Measurements from ENCODE around the gene NECTIN3. TPM values are rescaled to one million over a fixed set of nuclear protein-coding genes. Genes with fewer than 3 reads are reported as not detected.

Gene NECTIN3
- polyA plus RNA-seq, 3 donors from 2014 or later: 0.28 to 0.63 TPM; not detected in 1

- Mint-ChIP-seq H3K27me3 (ENCODE audit: low read depth in 3 of 3) (peaks cover 0 to 3% (median 0%) of the 10 kb centered on the region in 3 donors), H3K27ac (no peak overlapping the region), H3K9me3 (no peaks in the 10 kb centered on the region), H3K4me1 (no peaks in the 10 kb centered on the region), H3K36me3 (no peaks in the 10 kb centered on the region), H3K4me3 (no peak overlapping the region)
- no peak for DNase-seq
Observed at GRCh38 chr3:111190518-111190917, 118.9 kb downstream of the NECTIN3 start.

GRCh38 chr3:111193472-111193871 is 121.9 kb downstream of the NECTIN3 start:
- no peaks in the 10 kb centered on the region for H3K9me3 Mint-ChIP-seq
- no peak for DNase-seq
- peaks cover 11 to 15% of the 10 kb centered on the region in 2 donors for H3K4me1 Mint-ChIP-seq
- no peak overlapping the region for H3K4me3 Mint-ChIP-seq
- H3K27me3 Mint-ChIP-seq (ENCODE audit: low read depth in 3 of 3): peaks cover 0 to 3% (median 0%) of the 10 kb centered on the region in 3 donors
- no peak overlapping the region for H3K27ac Mint-ChIP-seq
- H3K36me3 Mint-ChIP-seq: no peaks in the 10 kb centered on the region

GRCh38 chr3:111194048-111194447 is 122.4 kb downstream of the NECTIN3 start:
- Mint-ChIP-seq H3K4me3 (no peak overlapping the region), H3K4me1 (peaks cover 11 to 15% of the 10 kb centered on the region in 2 donors), H3K27ac (peak overlapping the region in 1 of 6 donors; percentile 24), H3K36me3 (no peaks in the 10 kb centered on the region), H3K9me3 (no peaks in the 10 kb centered on the region), H3K27me3 (ENCODE audit: low read depth in 3 of 3) (peaks cover 0 to 3% (median 0%) of the 10 kb centered on the region in 3 donors)
- DNase-seq: no peak

GRCh38 chr3:111197485-111197884 is 125.9 kb downstream of the NECTIN3 start:
- Mint-ChIP-seq H3K36me3 (no peaks in the 10 kb centered on the region), H3K9me3 (no peaks in the 10 kb centered on the region), H3K27me3 (ENCODE audit: low read depth in 3 of 3) (no peaks in the 10 kb centered on the region), H3K4me1 (peaks cover 11 to 15% of the 10 kb centered on the region in 2 donors), H3K27ac (peak overlapping the region in 3 of 6 donors; percentile 17 to 84 (median 26)), H3K4me3 (peak overlapping the region; percentile 33 to 67 (median 46))
- peak in 1 of 3 donors; percentile 8 for DNase-seq

GRCh38 chr3:111200027-111200426 is 128.4 kb downstream of the NECTIN3 start:
- Mint-ChIP-seq H3K27me3 (ENCODE audit: low read depth in 3 of 3) (no peaks in the 10 kb centered on the region), H3K4me3 (no peak overlapping the region), H3K36me3 (no peaks in the 10 kb centered on the region), H3K27ac (no peak overlapping the region), H3K4me1 (peaks cover 11 to 15% of the 10 kb centered on the region in 2 donors), H3K9me3 (no peaks in the 10 kb centered on the region)
- no peak for DNase-seq

GRCh38 chr3:111210003-111210711 is 138.5 kb downstream of the NECTIN3 start:
- no peak overlapping the region for H3K27ac Mint-ChIP-seq
- H3K9me3 Mint-ChIP-seq: no peaks in the 10 kb centered on the region
- no peak for DNase-seq
- no peaks in the 10 kb centered on the region for H3K36me3 Mint-ChIP-seq
- no peaks in the 10 kb centered on the region for H3K4me1 Mint-ChIP-seq
- no peaks in the 10 kb centered on the region for H3K27me3 Mint-ChIP-seq (ENCODE audit: low read depth in 3 of 3)
- H3K4me3 Mint-ChIP-seq: no peak overlapping the region

GRCh38 chr3:111210866-111211564 is 139.4 kb downstream of the NECTIN3 start:
- Mint-ChIP-seq H3K27ac (no peak overlapping the region), H3K27me3 (ENCODE audit: low read depth in 3 of 3) (no peaks in the 10 kb centered on the region), H3K9me3 (no peaks in the 10 kb centered on the region), H3K4me3 (no peak overlapping the region), H3K4me1 (no peaks in the 10 kb centered on the region), H3K36me3 (no peaks in the 10 kb centered on the region)
- no peak for DNase-seq

GRCh38 chr3:111212511-111212910 is 140.9 kb downstream of the NECTIN3 start:
- Mint-ChIP-seq H3K4me1 (no peaks in the 10 kb centered on the region), H3K9me3 (no peaks in the 10 kb centered on the region), H3K27me3 (ENCODE audit: low read depth in 3 of 3) (peaks cover 0 to 2% (median 0%) of the 10 kb centered on the region in 3 donors), H3K4me3 (no peak overlapping the region), H3K27ac (no peak overlapping the region), H3K36me3 (no peaks in the 10 kb centered on the region)
- DNase-seq: no peak

GRCh38 chr3:111215481-111215880 is 143.9 kb downstream of the NECTIN3 start:
- no peak overlapping the region for H3K27ac Mint-ChIP-seq
- H3K36me3 Mint-ChIP-seq: no peaks in the 10 kb centered on the region
- peaks cover 0 to 2% (median 0%) of the 10 kb centered on the region in 3 donors for H3K27me3 Mint-ChIP-seq (ENCODE audit: low read depth in 3 of 3)
- H3K9me3 Mint-ChIP-seq: no peaks in the 10 kb centered on the region
- H3K4me1 Mint-ChIP-seq: no peaks in the 10 kb centered on the region
- DNase-seq: no peak
- H3K4me3 Mint-ChIP-seq: no peak overlapping the region

GRCh38 chr3:111218615-111219014 is 147.0 kb downstream of the NECTIN3 start:
- Mint-ChIP-seq H3K4me3 (no peak overlapping the region), H3K9me3 (no peaks in the 10 kb centered on the region), H3K36me3 (no peaks in the 10 kb centered on the region), H3K27ac (no peak overlapping the region), H3K27me3 (ENCODE audit: low read depth in 3 of 3) (peaks cover 0 to 2% (median 0%) of the 10 kb centered on the region in 3 donors), H3K4me1 (no peaks in the 10 kb centered on the region)
- no peak for DNase-seq

GRCh38 chr3:111227216-111227615 is 155.6 kb downstream of the NECTIN3 start:
- H3K4me1 Mint-ChIP-seq: no peaks in the 10 kb centered on the region
- H3K36me3 Mint-ChIP-seq: no peaks in the 10 kb centered on the region
- H3K27ac Mint-ChIP-seq: no peak overlapping the region

GRCh38 chr3:111229301-111229700 is 157.7 kb downstream of the NECTIN3 start:
- peaks cover 0 to 2% (median 2%) of the 10 kb centered on the region in 3 donors for H3K27me3 Mint-ChIP-seq (ENCODE audit: low read depth in 3 of 3)
- no peak for DNase-seq
- H3K36me3 Mint-ChIP-seq: no peaks in the 10 kb centered on the region
- no peak overlapping the region for H3K27ac Mint-ChIP-seq
- H3K9me3 Mint-ChIP-seq: peaks cover 0 to 6% (median 0%) of the 10 kb centered on the region in 6 donors
- H3K4me1 Mint-ChIP-seq: no peaks in the 10 kb centered on the region
- no peak overlapping the region for H3K4me3 Mint-ChIP-seq

More at GRCh38 chr3:111227216-111227615, 155.6 kb downstream of the NECTIN3 start:
- no peak for DNase-seq
- Mint-ChIP-seq H3K27me3 (ENCODE audit: low read depth in 3 of 3) (peaks cover 0 to 4% (median 2%) of the 10 kb centered on the region in 3 donors), H3K4me3 (no peak overlapping the region), H3K9me3 (peaks cover 0 to 6% (median 0%) of the 10 kb centered on the region in 6 donors)

- H3K4me3 Mint-ChIP-seq: peak overlapping the region in 2 of 5 donors; percentile 1 to 3
- no peaks in the 10 kb centered on the region for H3K36me3 Mint-ChIP-seq
- peak overlapping the region; percentile 0 to 68 (median 48) for H3K27ac Mint-ChIP-seq
Observed at GRCh38 chr3:111236836-111237713, 165.5 kb downstream of the NECTIN3 start.

More at GRCh38 chr3:111236836-111237713, 165.5 kb downstream of the NECTIN3 start:
- Mint-ChIP-seq H3K4me1 (peaks cover 32 to 35% of the 10 kb centered on the region in 2 donors), H3K9me3 (no peaks in the 10 kb centered on the region), H3K27me3 (ENCODE audit: low read depth in 3 of 3) (peaks cover 0 to 2% (median 0%) of the 10 kb centered on the region in 3 donors)
- DNase-seq: no peak
